ENCODE measurements around the gene VAMP5.
"Not testable (repeated sequence)": the region's sequence is repeated elsewhere in the genome, so short reads cannot be mapped to it uniquely, and the experiment has no call there.

The VAMP5 gene

GRCh38 chr2:85584354-85584856 lies at the start of gene VAMP5:
TSS of gene VAMP5 (plus strand) at chr2:85584431. CDS start at chr2:85584491, 60 bp downstream.
- no peak for DNase-seq

- no peak for DNase-seq
These were observed 49.4 kb upstream of the VAMP5 start for GRCh38 chr2:85534881-85535280.

- DNase-seq: no peak
These were observed 47.8 kb upstream of the VAMP5 start for GRCh38 chr2:85536479-85536878.

GRCh38 chr2:85537600-85538506 lies 46.4 kb upstream of the VAMP5 start:
- no peak for DNase-seq

GRCh38 chr2:85538507-85539360 lies 45.5 kb upstream of the VAMP5 start, which contains the start of gene MAT2A:
TSS of gene MAT2A (plus strand) at chr2:85539168. CDS start at chr2:85539288, 120 bp downstream.
- peak; percentile 86 for DNase-seq

- peak; percentile 68 for DNase-seq
These were observed 44.7 kb upstream of the VAMP5 start for GRCh38 chr2:85539361-85540132.

- DNase-seq: no peak
These were observed 44.0 kb upstream of the VAMP5 start for GRCh38 chr2:85540133-85540648.

GRCh38 chr2:85541262-85541661 lies 43.0 kb upstream of the VAMP5 start:
- DNase-seq: no peak

- DNase-seq: no peak
These were observed 42.3 kb upstream of the VAMP5 start for GRCh38 chr2:85541753-85542457.

- DNase-seq: no peak
These were observed 41.5 kb upstream of the VAMP5 start for GRCh38 chr2:85542777-85543176.

- not testable (repeated sequence) for DNase-seq
These were observed 40.0 kb upstream of the VAMP5 start for GRCh38 chr2:85544254-85544691.

GRCh38 chr2:85544915-85545779 lies 39.1 kb upstream of the VAMP5 start:
- DNase-seq: not testable (repeated sequence)

- no peak for DNase-seq
These were observed 38.4 kb upstream of the VAMP5 start for GRCh38 chr2:85545780-85546240.

GRCh38 chr2:85547089-85547858 lies 37.0 kb upstream of the VAMP5 start:
- no peak for DNase-seq

GRCh38 chr2:85547859-85548607 lies 36.2 kb upstream of the VAMP5 start:
- no peak for DNase-seq

GRCh38 chr2:85548608-85548900 lies 35.7 kb upstream of the VAMP5 start:
- no peak for DNase-seq

GRCh38 chr2:85549095-85549494 lies 35.1 kb upstream of the VAMP5 start:
- no peak for DNase-seq

GRCh38 chr2:85549826-85550225 lies 34.4 kb upstream of the VAMP5 start:
- no peak for DNase-seq

GRCh38 chr2:85550486-85550885 lies 33.7 kb upstream of the VAMP5 start:
- no peak for DNase-seq

Measured in activated T-cell treated with anti-CD3 and anti-CD28 coated beads for 4 hours (primary cell).